HEK293 (cell line): Measurements from ENCODE around the gene MAGEA9.

ENCODE experiments used
- CTCF ChIA-PET: fragments of 350-600 bp; formaldehyde crosslinking; extraction: SDS; loops from one replicate; lab custom pipeline; 2021; ENCODE audit warnings: antibody characterized with exemption; lab: Yijun Ruan, JAX
- POLR2A ChIA-PET: fragments of 300-600 bp; formaldehyde crosslinking; extraction: SDS; loops from one replicate; lab custom pipeline; 2020; ENCODE audit warnings: antibody characterized with exemption, inconsistent platforms; lab: Yijun Ruan, JAX
- H3K27ac ChIP-seq: fragments of 200-500 bp; sonication (Bioruptor generic); 2 replicates; pipeline ENCODE4 v1.5.1; 2014; ENCODE audit warnings: low read depth, low read length, control low read depth, inconsistent platforms; ENCODE audit errors: extremely low read depth
- H3K36me3 ChIP-seq, 2 experiments: fragments of 200-500 bp in 1 of 2; sonication (Bioruptor generic) in 1 of 2; 1 replicate in 1 of 2; 2 replicates in 1 of 2; pipeline ENCODE4 v1.5.1; 2014 to 2017; ENCODE audit warnings: inconsistent platforms in 2 of 2, low read length in 2 of 2; ENCODE audit not compliant: control insufficient read depth in 2 of 2, insufficient read depth in 1 of 2
- H3K4me1 ChIP-seq: fragments of 200-500 bp; sonication (Bioruptor generic); 2 replicates; pipeline ENCODE4 v1.5.1; 2014; ENCODE audit warnings: mild to moderate bottlenecking, low read length, inconsistent platforms; ENCODE audit not compliant: control insufficient read depth, insufficient read depth
- H3K4me3 ChIP-seq: 2 replicates; pipeline ENCODE4 v1.5.1; 2011; ENCODE audit warnings: low read depth, mild to moderate bottlenecking, control low read depth, low read length, moderate library complexity
- H3K9me3 ChIP-seq: fragments of 200-500 bp; sonication (Bioruptor generic); 2 replicates; pipeline ENCODE4 v1.5.1; 2014; ENCODE audit warnings: low read depth, low read length, inconsistent platforms; ENCODE audit not compliant: control insufficient read depth, insufficient read depth
- CTCF ChIP-seq: fragments of 450-650 bp; formaldehyde crosslinking; IDR thresholded peaks from 2 replicates; pipeline ENCODE4 v1.5.1; 2016; ENCODE audit warnings: missing biosample characterization, missing genetic modification characterization
- GLIS1 ChIP-seq: fragments of 450-650 bp; formaldehyde crosslinking; IDR thresholded peaks from 2 replicates; pipeline ENCODE4 v1.5.1; 2016; ENCODE audit warnings: missing biosample characterization, missing genetic modification characterization
- KLF8 ChIP-seq: fragments of 450-650 bp; formaldehyde crosslinking; IDR thresholded peaks from 2 replicates; pipeline ENCODE4 v1.5.1; 2016; ENCODE audit warnings: missing biosample characterization, missing genetic modification characterization
- PBX3 ChIP-seq: sonication (generic); formaldehyde crosslinking; IDR thresholded peaks from 2 replicates; pipeline ENCODE4 v1.8.1; 2022; ENCODE audit warnings: mild to moderate bottlenecking, moderate library complexity, missing genetic modification reagents
- REPIN1 ChIP-seq: fragments of 450-650 bp; formaldehyde crosslinking; IDR thresholded peaks from 2 replicates; pipeline ENCODE4 v1.5.1; 2017; ENCODE audit warnings: missing biosample characterization, missing genetic modification characterization, low read depth
- SETDB1 ChIP-seq: IDR thresholded peaks from one replicate; pipeline ENCODE4 v1.6.1; 2017; ENCODE audit warnings: mild to moderate bottlenecking, low read length, moderate library complexity, mixed read lengths; ENCODE audit not compliant: insufficient read length
- SP2 ChIP-seq: fragments of 450-650 bp; formaldehyde crosslinking; IDR thresholded peaks from 2 replicates; pipeline ENCODE4 v1.5.1; 2016; ENCODE audit warnings: missing biosample characterization, missing genetic modification characterization
- ZFP37 ChIP-seq: fragments of 450-650 bp; formaldehyde crosslinking; IDR thresholded peaks from 2 replicates; pipeline ENCODE4 v1.5.1; 2016; ENCODE audit warnings: missing biosample characterization, missing genetic modification characterization
- ZFP41 ChIP-seq: fragments of 450-650 bp; formaldehyde crosslinking; IDR thresholded peaks from 2 replicates; pipeline ENCODE4 v1.5.1; 2016; ENCODE audit warnings: missing biosample characterization, missing genetic modification characterization, borderline replicate concordance
- ZNF114 ChIP-seq: fragments of 450-650 bp; formaldehyde crosslinking; IDR thresholded peaks from 2 replicates; pipeline ENCODE4 v1.5.0; 2017; ENCODE audit warnings: missing biosample characterization, missing genetic modification characterization
- ZNF138 ChIP-seq: fragments of 450-650 bp; formaldehyde crosslinking; IDR thresholded peaks from 2 replicates; pipeline ENCODE4 v1.5.1; 2016; ENCODE audit warnings: missing biosample characterization, missing genetic modification characterization, borderline replicate concordance
- ZNF148 ChIP-seq: fragments of 450-650 bp; formaldehyde crosslinking; IDR thresholded peaks from 2 replicates; pipeline ENCODE4 v1.5.0; 2017; ENCODE audit warnings: missing biosample characterization, missing genetic modification characterization, borderline replicate concordance
- ZNF184 ChIP-seq: fragments of 450-650 bp; IDR thresholded peaks from 2 replicates; pipeline ENCODE4 v1.5.1; 2018; ENCODE audit warnings: missing biosample characterization, mild to moderate bottlenecking, missing genetic modification characterization
- ZNF26 ChIP-seq: fragments of 450-650 bp; formaldehyde crosslinking; IDR thresholded peaks from 2 replicates; pipeline ENCODE4 v1.5.1; 2016; ENCODE audit warnings: missing biosample characterization, missing genetic modification characterization
- ZNF426 ChIP-seq: fragments of 450-650 bp; formaldehyde crosslinking; IDR thresholded peaks from 2 replicates; pipeline ENCODE4 v1.5.1; 2017; ENCODE audit warnings: missing biosample characterization, missing genetic modification characterization, mild to moderate bottlenecking, inconsistent platforms, moderate library complexity
- ZNF488 ChIP-seq: fragments of 450-650 bp; formaldehyde crosslinking; IDR thresholded peaks from 2 replicates; pipeline ENCODE4 v1.5.1; 2016; ENCODE audit warnings: missing biosample characterization, missing genetic modification characterization
- ZNF514 ChIP-seq: fragments of 450-650 bp; formaldehyde crosslinking; IDR thresholded peaks from 2 replicates; pipeline ENCODE4 v1.5.1; 2016; ENCODE audit warnings: missing biosample characterization, missing genetic modification characterization
- ZNF654 ChIP-seq: fragments of 450-650 bp; formaldehyde crosslinking; IDR thresholded peaks from 2 replicates; pipeline ENCODE4 v1.5.1; 2016; ENCODE audit warnings: low read depth, missing biosample characterization, missing genetic modification characterization
- ZSCAN30 ChIP-seq: fragments of 450-650 bp; IDR thresholded peaks from 2 replicates; pipeline ENCODE4 v1.5.1; 2018; ENCODE audit warnings: missing biosample characterization, mild to moderate bottlenecking, missing genetic modification characterization, moderate library complexity
- ZSCAN5A ChIP-seq: fragments of 450-650 bp; formaldehyde crosslinking; IDR thresholded peaks from 2 replicates; pipeline ENCODE4 v1.5.1; 2016; ENCODE audit warnings: missing biosample characterization, missing genetic modification characterization

Gene MAGEA9

GRCh38 chrX:149818652-149819051 lies 36.9 kb downstream of the MAGEA9 start:
- CTCF ChIA-PET: interaction anchor here (0.6 kb wide), 1 partner anchor 11 kb away, joined by 4 read pairs; no protein-coding TSS in a partner anchor
- TF ChIP-seq CTCF (tag by site-specific recombination) (no peak), SETDB1 (peak; percentile 85)
- TF ChIP-seq, all 188 proteins: peak for 1
- POLR2A ChIA-PET: no interaction called here

GRCh38 chrX:149819371-149819770 lies 37.6 kb downstream of the MAGEA9 start:
- Histone ChIP-seq H3K9me3 (no peaks in the 10 kb centered on the region), H3K27ac (no peak overlapping the region), H3K4me1 (no peaks in the 10 kb centered on the region), H3K36me3 (no peaks in the 10 kb centered on the region), H3K4me3 (no peak overlapping the region)
- POLR2A ChIA-PET: no interaction called here
- TF ChIP-seq ZSCAN30: no peak
- no peak for TF ChIP-seq ZNF184 (tag by site-specific recombination)
- TF ChIP-seq ZNF114: no peak
- TF ChIP-seq ZNF514: no peak
- no peak for TF ChIP-seq SP2 (tag by site-specific recombination)
- no peak for TF ChIP-seq REPIN1 (tag by site-specific recombination)
- no peak for TF ChIP-seq PBX3 (CRISPR knock-in tag)
- no peak for TF ChIP-seq ZNF426 (tag by site-specific recombination)
- no peak for TF ChIP-seq ZNF26 (tag by site-specific recombination)
- no peak for TF ChIP-seq ZSCAN5A
- TF ChIP-seq ZFP37: no peak
- no peak for TF ChIP-seq ZFP41 (tag by site-specific recombination)
- TF ChIP-seq GLIS1 (tag by site-specific recombination): no peak
- no peak for TF ChIP-seq ZNF138 (tag by site-specific recombination)
- CTCF ChIA-PET: no interaction called here

More at GRCh38 chrX:149818652-149819051, 36.9 kb downstream of the MAGEA9 start:
- Histone ChIP-seq H3K4me3 (no peak overlapping the region), H3K36me3 (no peaks in the 10 kb centered on the region), H3K9me3 (no peaks in the 10 kb centered on the region), H3K27ac (no peak overlapping the region), H3K4me1 (no peaks in the 10 kb centered on the region)

GRCh38 chrX:149825424-149825823 lies 43.7 kb downstream of the MAGEA9 start:
- Histone ChIP-seq H3K4me1 (no peaks in the 10 kb centered on the region), H3K36me3 (no peaks in the 10 kb centered on the region), H3K9me3 (no peaks in the 10 kb centered on the region), H3K27ac (no peak overlapping the region), H3K4me3 (no peak overlapping the region)
- POLR2A ChIA-PET: no interaction called here
- CTCF ChIA-PET: interaction anchor here (1.0 to 1.3 kb wide), 2 partner anchors 12 to 20 kb away, joined by 3 read pairs; no protein-coding TSS in a partner anchor
- TF ChIP-seq ZNF654 (tag by site-specific recombination) (peak; percentile 20; the same call in 1 of the 2 replicates), ZNF488 (tag by site-specific recombination) (no peak), KLF8 (tag by site-specific recombination) (no peak), REPIN1 (tag by site-specific recombination) (no peak), ZNF148 (tag by site-specific recombination) (no peak)
